ENCODE measurements around the gene C2orf76.
A peak's percentile ranks its signal among the peaks of the same experiment; 100 is the strongest.

GRCh38 chr2:119408221-119408619 is 41.6 kb upstream of the C2orf76 start:
- peak; percentile 49 for TF ChIP-seq MAFK (IDR thresholded peaks at IDR 0.05; ENCODE audit: partially characterized antibody)
- TF ChIP-seq CTCF (IDR thresholded peaks at IDR 0.05): no peak
- TF ChIP-seq KDM5A (IDR thresholded peaks at IDR 0.05): no peak
- no peak for TF ChIP-seq RAD21 (conservative IDR thresholded peaks at IDR 0.05 in 1 of 2, IDR thresholded peaks at IDR 0.05 in 1 of 2)

All from A549 (cell line).